Adrenal gland (tissue), 5 donors: ENCODE data around the gene CHL1.

ENCODE experiments used
- POLR2A ChIP-seq, 2 donors: fragments of 450-650 bp; IDR thresholded peaks; one replicate each; pipeline ENCODE4 v1.6.1; 2017; ENCODE audit warnings: antibody characterized with exemption in 2 of 2, mild to moderate bottlenecking in 2 of 2, moderate library complexity in 1 of 2
- TF ChIP-seq, protein P1 (sequence below), 6 experiments: fragments of 450-650 bp in 4 of 6; fragments of 200-600 bp in 2 of 6; sonication (generic) in 1 of 6; IDR thresholded peaks; 1 replicate in 5 of 6; 2 replicates in 1 of 6; pipeline versions ENCODE4 v1.5.1 to v1.8.0; 2016 to 2021; ENCODE audit warnings: antibody characterized with exemption in 6 of 6, mild to moderate bottlenecking in 2 of 6, moderate library complexity in 1 of 6
- donor health status: DM: no; HTN: no; CAD: no.

DNA sequence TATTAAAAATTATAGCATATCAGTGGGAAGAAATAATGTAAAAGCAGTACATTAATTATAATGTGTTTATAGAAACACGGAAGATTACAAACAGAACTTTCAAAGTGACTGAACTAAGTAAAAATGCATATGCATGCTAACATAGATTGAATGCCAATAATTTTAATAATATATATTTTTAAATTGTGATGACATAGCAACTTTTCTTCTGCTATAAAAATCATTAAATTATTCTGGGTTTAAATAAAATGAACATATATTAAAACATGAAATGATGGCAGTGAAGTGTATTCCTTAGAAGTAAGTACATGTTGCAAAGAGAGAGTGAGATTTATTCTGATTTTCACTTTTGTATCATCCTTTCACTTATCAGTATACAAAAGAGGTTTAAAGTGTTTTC is 128.9 kb downstream of the CHL1 start:
- TF ChIP-seq, protein P1, sequence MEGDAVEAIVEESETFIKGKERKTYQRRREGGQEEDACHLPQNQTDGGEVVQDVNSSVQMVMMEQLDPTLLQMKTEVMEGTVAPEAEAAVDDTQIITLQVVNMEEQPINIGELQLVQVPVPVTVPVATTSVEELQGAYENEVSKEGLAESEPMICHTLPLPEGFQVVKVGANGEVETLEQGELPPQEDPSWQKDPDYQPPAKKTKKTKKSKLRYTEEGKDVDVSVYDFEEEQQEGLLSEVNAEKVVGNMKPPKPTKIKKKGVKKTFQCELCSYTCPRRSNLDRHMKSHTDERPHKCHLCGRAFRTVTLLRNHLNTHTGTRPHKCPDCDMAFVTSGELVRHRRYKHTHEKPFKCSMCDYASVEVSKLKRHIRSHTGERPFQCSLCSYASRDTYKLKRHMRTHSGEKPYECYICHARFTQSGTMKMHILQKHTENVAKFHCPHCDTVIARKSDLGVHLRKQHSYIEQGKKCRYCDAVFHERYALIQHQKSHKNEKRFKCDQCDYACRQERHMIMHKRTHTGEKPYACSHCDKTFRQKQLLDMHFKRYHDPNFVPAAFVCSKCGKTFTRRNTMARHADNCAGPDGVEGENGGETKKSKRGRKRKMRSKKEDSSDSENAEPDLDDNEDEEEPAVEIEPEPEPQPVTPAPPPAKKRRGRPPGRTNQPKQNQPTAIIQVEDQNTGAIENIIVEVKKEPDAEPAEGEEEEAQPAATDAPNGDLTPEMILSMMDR (IDR thresholded peaks at IDR 0.05), result no peak
- TF ChIP-seq POLR2A (IDR thresholded peaks at IDR 0.05), result no peak
